ENCODE measurements around the gene CACNA2D3.

DNA sequence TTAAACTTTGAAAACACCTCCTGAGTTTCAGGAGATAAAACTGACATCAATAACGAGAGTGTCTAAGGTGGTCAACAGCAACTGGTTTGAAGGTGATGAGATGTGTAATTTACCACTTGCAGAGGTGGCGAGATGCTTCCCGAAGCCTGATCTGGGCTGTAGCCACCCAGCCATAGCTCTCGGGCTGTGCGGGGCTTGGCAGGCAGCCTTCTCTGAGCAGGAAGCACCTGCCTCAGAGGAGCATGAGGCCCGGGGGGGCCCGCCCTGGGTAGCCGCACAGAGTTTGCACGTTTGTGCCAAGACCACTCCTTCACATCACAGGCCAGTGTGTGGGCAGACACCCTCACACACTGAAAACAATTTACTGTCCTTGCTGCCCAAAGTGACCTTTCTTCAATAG lies 220.3 kb downstream of the CACNA2D3 start:
- TF ChIP-seq TARDBP (IDR thresholded peaks at IDR 0.05) (no peak), SP1 (IDR thresholded peaks at IDR 0.05) (no peak), BHLHE40 (IDR thresholded peaks at IDR 0.05; ENCODE audit: borderline replicate concordance) (no peak), SUZ12 (IDR thresholded peaks at IDR 0.05) (no peak), PKNOX1 (IDR thresholded peaks at IDR 0.05) (no peak), NFRKB (IDR thresholded peaks at IDR 0.05) (no peak), ZNF384 (IDR thresholded peaks at IDR 0.05) (no peak), ELF4 (IDR thresholded peaks at IDR 0.05) (no peak), FOXM1 (IDR thresholded peaks at IDR 0.05; ENCODE audit: borderline replicate concordance) (no peak), L3MBTL2 (conservative IDR thresholded peaks at IDR 0.05) (no peak), FOXK2 (IDR thresholded peaks at IDR 0.05) (no peak), HDGF (IDR thresholded peaks at IDR 0.05; ENCODE audit: borderline replicate concordance) (no peak), FOXA1 (IDR thresholded peaks at IDR 0.05) (no peak), ARNT (IDR thresholded peaks at IDR 0.05) (no peak)

Measured in HEK293T (cell line).